H4 (cell line): Measurements from ENCODE around the gene MRPS2. TPM values are rescaled to one million over a fixed set of nuclear protein-coding genes. Genes with fewer than 3 reads are reported as not detected.

Source experiments
- DNase-seq: peaks from one replicate; pipeline ENCODE4 v3.0.0-alpha.2; 2015; ENCODE audit warnings: low spot score
- total RNA-seq: library from RNA; depleted of rRNA; stranded (reverse); fragments of >200 nt; shearing (Covaris generic); gene quantifications from 2 replicates; pipeline ENCODE4 v1.2.3, GENCODE V29; 2014

Gene MRPS2
- total RNA-seq, 1 experiment from 2014 or later, result 34.6 TPM

DNA sequence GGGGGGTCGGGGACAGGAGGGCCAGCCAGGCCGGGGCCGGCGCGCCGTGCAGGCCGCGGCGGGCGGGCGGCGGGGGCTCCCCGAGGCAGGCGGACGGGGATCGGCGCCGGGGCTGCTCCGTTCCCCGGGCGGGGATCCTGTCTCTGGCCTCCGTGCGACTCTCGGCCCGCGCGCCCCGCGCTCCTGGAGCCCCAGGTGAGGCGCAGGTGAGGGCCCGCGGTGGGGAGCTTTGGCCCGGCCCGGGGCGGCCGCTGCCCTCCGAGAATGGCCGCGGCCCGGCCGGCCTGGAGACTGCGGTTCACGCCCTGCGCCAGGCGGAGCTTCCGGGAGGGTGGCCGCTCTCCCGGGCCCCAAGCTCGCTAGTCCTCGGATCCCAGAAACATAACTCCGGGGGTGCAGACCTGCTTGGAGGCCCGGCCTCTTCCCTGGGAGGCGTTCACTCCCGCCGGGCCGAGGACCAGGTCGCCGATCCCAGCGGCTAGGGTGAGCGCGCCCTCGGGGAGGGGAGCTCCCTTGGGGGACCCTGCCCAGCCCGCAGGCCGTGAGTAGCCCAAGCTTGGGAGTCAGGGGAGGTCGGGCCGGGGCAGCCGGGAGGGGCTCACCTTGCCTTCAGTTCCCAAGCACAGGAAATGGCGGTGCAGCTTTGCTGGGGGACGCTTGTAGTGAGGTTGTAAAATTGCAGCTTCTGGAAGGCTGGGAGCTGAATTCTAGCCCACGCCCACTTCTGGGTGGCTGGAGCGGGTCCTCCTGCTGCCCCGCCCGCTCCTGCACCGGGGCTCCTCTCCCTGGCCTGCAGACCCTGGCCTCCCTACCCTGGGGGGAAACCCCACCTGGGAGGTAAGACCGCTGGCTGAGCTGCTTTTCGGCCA lies 20.2 kb upstream of the MRPS2 start:
- peak; percentile 41 for DNase-seq

DNA sequence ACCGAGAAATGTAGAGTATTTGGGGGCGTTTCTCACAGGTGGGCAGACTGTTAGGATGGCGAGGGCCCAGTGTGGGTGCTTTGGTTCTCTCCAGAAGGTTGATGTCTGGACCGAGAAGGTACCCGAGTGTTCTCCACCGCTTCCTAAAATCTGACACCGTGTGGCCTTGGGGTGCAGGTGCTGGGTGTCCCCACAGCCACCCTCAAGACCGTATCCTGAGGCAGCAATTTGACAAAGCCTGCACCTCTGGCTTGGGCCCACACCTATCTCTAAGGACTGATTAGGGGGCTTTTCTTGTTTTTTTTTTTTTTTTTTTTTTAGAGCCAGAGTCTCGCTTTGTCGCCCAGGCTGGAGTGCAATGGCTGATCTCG lies 19.6 kb upstream of the MRPS2 start:
- DNase-seq, result no peak

DNA sequence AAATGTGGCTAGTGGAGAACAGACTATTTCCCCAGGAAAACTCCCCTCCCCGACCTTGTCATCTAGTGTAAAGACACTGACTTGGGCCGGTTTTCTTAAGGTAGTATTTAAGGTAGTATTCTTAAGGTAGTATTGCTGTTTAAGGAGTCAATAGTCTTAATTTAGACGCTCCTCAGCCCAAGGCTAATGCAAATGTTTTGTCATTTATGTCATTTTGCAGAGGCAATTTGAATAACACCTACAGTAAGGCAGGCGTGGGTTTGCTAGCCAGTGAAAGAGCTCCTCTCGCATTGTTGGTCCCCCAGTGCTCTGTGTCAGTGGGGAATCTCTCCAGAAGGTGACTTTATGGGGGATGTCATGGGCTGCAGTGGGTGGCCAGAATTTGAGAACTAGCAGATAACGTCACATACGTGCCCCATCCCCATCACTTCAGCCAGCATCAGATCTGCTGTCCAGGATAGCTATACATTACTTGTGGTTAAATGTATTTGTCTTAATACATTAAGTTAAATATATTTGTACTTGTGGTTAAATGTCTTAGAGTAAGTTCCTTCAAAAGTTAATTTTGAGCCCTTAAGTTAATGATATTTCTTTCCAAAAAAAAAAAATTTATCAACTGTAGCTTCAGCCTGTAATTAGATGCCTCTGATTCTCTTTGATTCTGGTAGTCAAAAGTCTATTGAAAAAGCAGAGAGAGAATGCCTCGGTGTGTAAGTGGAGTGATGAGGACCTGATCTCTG lies 18.3 kb upstream of the MRPS2 start:
- DNase-seq, result no peak

DNA sequence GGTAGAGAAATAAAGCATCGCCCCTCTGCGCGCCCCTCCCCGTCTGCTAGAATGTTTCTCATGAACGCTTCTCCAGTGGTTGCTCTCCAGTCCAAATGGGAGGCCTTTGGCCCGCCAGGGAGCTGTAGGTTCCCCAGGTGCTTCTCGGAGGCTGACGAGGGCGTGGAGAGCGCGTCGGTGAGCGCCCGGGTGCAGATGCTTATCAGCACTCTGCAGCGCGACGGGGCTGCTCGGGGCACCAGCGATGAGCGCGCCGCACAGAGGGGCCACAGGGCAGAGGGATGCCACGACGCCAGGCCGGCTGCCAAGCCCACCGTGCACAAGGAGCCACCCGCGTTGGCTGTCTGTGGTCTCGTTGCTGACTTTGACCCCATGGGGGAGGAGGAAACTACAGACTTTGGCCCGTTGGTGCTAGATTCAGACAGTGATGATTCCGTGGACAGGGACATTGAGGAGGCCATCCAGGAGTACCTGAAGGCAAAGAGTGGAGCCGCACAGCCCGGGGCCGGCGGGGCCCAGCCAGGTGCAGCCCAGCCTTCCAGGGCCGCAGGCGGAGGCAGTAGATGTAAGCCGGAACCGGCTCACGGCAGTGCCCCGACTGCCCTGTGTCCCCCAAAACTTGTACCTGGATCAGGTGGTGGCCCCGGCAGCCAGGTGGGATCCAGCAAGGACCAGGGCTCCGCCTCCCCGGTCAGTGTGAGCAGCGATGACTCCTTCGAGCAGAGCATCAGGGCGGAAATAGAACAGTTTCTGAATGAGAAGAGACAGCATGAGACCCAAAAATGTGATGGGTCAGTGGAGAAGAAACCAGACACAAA lies 15.8 kb upstream of the MRPS2 start:
- DNase-seq, result no peak

DNA sequence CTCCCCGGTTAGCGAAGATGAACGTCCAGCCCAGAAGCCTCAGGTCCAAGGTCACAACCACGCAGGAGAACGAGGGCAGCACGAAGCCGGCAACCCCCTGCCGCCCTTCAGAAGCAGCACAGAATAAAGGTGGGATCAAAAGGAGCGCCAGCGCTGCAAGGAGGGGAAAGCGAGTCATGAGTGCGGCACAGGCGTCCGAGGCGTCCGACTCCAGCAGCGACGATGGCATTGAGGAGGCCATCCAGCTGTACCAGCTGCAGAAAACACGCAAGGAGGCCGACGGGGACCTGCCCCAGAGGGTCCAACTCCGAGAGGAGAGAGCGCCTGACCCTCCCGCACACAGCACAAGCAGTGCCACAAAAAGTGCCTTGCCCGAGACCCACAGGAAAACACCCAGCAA lies 15.1 kb upstream of the MRPS2 start:
- DNase-seq, result no peak

DNA sequence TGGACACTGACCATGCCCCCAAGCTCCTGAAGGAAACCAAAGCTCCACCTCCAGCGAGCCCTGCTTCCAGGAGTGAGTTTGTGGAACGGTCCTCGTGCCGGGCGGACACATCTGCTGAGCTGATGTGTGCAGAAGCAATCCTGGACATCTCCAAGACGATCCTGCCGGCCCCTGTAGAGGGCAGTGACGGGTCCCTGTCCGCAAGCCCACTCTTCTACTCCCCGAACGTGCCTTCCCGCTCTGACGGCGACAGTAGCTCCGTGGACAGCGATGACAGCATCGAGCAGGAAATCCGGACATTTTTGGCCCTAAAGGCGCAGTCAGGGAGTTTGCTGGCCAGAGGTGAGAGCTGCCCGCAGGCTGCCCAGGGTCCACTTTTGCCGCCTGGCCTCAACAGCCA lies 14.7 kb upstream of the MRPS2 start:
- DNase-seq, result no peak

DNA sequence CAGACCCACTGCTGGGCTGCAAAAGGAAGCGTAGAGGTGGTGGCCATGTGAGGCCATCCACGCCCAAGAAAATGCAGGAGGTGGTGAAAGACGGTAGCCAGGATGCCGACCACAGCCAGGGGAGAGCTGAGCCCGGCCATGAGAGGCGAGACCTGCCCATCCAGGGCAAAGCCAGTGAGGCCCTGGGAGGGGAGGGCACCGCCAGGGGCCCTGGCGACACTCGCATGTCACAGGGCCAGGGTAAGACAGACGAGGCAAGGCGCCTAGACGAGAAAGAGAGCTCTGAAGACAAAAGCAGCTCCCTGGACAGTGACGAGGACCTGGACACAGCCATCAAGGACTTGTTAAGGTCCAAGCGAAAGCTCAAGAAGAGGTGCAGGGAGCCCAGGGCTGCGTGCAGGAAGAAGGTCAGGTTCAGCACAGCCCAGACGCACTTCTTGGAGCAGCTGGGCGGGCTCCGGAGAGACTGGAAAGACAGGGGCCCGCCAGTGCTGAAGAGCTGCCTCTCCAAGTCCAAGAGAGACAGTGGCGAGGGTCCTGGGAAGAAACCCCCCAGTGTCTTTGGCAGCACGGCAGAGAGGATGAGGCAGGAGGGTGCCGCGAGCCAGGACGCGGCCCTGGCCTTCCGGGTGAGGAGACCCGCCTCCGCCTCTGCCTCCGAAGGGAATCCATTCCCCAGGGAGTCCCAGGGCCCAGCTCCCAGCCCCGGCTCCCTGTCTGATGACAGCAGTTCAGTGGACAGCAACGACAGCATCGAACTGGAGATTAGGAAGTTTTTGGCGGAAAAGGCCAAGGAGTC lies 14.0 kb upstream of the MRPS2 start:
- DNase-seq, result no peak

DNA sequence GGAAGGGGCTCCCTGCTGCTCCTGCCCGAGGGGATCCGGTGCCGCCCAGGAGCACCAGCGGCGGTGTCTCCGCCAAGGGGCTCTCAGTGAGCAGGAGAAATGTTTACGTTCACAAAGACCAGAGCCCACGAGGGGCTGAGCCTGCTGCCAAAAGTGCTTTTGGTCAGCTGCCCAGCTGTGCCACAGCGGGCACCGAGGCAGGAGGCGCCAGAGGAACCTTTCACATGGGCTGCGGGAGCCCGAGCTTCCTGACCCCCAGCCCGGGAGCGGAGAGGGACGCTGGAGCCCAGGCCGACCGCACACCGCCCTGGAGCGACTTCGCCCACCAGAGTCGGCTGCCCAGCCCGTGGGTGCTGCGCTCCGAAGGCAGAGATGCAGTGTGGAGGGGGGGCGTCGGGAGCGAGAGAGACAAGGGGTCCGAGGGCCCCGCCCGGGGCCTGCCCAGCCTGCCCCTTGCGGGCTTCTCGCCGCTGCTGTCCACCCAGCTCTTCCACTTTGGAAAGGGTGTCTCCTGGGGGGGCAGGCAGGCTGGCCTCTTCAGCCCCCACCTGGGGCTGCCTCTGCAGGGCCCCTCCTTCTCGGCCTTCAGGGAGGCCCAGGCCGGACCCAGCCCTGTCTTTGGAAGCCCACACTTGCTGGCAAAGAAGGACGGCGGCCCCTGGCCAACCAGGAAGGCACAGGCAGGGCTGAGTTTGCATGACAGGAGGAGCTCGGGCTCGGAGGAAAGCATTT lies 13.0 kb upstream of the MRPS2 start:
- DNase-seq, result no peak

DNA sequence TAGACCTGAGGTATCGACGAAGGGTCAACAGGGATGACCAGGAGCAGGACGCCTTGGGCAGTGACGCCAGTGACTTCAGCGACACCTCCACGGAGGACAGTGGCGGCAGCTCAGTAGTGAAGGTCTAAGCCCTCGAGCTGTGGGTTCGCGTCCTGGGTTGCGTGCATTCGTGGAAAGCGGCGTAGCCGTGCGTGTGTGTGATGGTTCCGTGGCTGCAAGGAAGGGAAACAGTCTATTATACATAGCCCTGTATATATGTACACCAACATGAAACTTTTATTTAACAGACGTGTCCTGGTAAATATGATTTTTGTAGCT lies 12.5 kb upstream of the MRPS2 start:
- DNase-seq, result no peak

DNA sequence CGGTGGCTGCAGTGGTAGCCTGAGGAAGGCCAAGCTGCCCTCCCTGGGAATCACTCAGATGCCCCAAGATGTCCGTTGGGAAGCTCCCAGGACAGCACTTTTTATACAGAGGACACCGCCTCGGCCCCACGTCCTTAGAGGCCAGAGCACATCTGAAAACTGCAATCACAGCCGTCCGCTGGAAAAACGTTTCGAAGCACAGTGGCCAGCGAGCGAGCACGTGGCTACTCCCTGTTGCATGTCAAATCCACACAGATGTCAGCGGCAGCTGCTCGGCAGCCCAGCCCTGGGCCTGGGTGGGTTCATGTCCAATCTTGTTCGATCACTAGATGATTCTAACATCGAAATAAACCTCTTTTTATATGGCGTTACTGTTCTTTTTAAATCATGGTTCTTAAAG lies 12.0 kb upstream of the MRPS2 start:
- no peak for DNase-seq

DNA sequence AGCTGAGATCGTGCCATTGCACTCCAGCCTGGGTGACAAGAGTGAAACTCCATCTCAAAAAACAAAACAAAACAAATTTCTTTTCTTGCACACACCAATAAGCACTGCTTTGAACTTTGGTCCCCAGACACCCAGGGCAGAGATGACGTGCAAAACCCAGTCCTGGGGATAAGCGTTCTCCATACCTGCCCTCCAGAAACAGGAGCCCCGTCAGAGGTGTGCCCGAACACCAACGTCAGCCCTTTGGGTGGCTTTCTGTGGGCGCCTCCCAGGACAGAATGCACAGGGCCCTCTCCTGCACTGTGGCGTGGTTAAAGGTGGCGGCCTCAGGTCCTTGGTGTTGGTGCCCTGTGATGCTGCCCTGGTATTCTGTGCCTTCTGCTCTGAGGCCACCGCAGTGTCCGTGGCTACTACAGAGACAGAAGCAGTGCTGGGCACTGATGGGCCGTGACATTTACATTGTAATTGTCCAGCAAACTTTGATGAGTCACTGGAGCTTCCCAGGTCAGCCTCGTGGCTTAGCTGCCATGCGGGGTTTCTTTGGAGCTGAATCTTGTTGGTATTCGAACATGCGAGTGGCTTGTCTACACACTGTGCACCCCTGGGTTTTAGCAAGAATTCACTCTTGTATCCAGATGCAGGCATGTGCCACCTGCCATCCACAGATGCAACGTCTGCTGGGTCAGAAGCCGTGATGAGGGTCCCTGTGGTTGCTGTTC lies 11.1 kb upstream of the MRPS2 start:
- no peak for DNase-seq

DNA sequence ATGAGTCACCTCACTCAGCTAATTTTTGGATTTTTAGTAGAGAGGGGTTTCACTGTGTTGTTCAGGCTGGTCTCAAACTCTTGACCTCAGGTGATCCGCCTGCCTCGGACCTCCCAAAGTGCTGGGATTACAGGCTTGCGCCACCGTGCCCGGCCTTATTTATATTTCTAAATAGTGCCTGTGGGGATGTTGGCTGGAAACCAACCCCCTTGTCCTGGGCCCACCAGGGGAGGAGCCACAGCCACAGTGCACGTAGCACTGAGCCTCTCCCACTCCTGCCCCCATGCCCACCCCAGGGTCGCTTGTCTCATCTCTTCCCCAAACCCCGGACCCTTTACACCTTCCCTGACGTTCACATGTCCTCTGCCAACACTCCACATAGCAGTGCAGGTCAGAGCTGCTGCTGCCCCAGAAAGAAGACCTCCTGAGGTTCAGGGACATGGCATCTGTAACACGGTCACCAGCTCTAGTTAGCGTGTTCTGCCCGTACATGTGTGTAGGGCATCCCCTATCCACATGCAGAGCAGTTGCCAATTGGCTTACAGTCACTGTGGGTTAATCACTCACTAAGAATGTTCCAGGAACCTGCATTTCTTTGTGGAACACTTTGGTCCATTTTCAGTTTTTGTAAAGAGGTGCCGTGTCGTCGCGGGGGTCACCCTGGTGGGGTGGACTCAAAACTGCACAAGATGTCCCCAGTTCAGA lies 10.2 kb upstream of the MRPS2 start:
- DNase-seq, result no peak

DNA sequence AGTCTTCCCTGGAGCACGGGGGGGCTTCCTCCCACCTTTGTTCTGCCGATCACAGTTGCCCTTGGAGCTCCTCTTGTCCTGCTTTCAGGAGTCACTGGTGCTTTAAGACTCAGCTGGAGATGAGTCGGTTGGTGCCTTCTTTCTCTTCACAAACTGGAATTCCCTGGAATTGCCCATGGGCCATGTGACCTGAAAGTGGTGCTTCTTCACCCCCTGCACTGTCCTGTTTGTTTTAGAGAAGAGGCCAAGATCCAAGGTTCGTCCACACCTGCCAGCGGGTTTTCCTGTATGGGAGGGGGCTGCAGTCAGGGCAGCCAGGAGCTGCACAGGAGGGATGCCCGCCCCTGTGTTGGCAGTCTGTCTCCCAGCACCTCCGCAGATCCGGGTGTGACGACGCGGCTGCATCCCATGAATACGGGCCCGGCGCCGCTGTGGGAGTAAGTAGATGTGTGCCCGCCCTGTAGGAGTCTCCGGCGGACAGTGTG lies 9.5 kb upstream of the MRPS2 start:
- no peak for DNase-seq

DNA sequence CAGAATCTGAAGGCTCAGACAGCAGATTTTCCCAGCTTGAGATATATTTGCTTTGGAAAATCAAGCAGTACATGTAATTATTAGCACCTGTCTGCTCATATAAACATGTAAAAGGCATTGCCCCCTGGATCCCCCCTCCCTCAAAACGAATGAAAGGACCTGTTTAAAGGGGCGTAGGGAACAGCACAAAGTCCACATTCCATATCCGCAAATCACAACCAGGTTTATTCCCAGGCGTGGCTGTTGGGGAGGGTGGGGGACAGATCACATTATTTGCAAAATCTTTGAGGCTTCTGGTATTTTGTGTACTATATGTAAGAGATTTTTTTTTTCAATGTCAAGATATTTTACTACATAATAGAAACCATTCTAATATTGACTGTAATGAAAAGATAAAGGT lies 8.7 kb upstream of the MRPS2 start:
- DNase-seq, result no peak

DNA sequence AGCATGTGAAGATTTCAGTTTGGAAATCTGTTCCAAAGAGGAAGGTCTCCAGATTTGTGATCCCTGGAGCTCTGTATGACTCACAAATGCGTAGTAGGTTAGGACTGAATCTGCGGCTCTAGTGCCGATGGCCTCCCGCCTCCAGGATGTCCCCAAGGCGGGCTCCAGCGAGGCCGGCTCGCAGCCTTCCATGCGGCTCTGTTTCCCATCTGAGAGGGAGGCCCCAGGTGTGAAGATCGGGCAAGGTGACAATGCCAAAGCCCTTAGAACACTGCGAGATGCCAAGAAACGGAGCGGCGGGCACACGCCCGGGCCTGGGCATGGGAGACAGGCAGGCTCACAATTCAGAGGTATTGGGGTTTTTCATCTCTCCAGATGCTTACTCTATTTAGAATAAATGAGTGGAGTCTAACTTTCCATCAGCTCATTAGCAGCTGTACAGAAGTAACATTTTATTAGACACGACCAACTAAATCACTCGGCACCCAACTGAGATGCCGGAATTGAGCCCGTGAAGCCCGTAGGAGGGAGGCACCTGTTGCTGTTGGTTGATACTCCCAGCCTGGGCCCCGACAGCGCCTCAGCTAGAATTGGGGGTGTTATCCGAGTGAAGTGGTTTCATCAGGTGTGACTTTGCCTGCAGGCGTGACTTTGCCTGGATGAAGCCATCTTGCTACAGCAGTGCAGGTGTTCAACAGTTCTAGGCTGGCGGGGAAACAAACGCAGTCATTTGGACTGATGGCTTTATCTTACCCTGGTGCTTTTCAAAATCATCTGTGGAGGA lies 7.4 kb upstream of the MRPS2 start:
- no peak for DNase-seq

DNA sequence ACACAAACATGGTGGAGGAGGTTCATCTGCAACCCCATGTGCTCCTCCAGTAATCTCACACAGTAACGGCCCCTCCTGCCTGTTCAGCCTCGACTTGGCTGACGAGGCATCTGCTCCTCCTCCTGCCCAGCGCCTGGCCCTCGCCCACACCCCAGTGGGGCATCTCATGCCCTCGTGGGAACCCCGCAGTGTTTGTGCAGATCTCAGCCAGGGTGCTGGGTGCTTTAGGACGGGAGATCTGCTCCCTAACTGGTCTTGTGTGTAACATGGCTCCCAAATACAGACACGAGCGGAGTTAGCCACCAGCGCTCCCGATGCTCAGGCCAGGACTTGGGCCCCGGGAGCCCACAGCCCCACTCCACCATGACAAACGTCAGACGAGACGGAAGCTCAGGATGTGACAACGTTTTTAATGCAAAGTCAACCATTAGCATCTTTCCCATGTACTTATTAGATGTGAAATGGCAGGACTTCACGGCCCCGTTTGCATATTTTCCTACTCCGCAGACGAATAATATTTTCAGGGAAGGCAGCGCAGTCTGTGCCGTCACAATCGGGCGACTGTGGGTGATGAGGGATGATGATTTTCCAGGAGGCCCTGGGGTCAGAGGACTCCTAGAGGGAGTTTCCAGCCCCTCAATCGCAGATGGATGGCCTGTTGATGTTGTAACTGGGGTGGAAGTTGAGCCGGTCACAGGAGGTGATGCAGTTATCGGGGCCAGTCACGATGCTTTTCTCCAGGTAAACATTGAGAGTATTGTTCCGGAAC lies 5.5 kb upstream of the MRPS2 start:
- no peak for DNase-seq

DNA sequence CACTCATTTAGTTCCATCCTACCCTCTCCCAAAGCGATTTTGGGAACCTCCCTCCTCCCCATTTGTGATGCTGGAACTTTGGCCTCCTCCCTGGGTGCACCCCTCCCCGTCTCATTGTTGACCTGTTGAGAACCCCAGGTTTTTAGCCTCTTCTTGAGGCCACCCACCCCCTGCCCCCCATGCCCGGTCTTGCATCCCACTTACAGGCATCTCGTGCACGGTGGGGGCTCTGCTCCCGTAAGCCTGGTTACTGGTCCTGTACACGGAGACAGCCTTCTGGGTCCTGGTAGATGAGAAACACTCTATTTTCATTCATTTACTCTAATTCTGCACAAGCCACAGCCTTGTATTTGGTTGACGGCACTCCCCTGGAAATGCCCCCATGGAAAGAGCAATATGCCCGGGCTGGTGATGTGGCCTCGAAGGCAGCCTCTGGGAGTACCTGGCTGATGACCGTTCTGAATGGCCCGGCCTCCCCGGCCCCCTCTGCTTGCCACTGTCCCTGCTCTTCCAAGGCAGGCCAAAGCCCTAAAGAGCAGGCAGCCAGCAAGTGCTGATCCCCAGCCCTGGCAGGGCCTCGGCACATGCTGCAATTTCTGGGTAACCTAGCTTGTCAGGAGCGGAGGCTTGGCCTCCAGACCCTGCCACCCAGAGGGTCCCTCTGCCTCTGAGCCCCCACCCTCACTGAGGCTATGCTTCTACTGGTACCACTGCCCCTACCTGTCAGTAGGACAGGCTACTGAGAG lies 1.9 kb upstream of the MRPS2 start:
- no peak for DNase-seq
